Measurements from ENCODE around the gene FGF11. TPM values are rescaled to one million over a fixed set of nuclear protein-coding genes. Genes with fewer than 3 reads are reported as not detected.

Gene FGF11
- total and polyA plus RNA-seq, 12 donors, result 2.0 to 15.9 (median 7.6) TPM

GRCh38 chr17:7438656-7439460 is 454 bp upstream of the FGF11 start:
- H3K36me3 ChIP-seq, result no peaks in the 10 kb centered on the region
- WGBS, 2 donors, result 54 to 57% methylated on average over 11 of the region's 11 CpGs
- no peak for DNase-seq
- intact Hi-C loops (cut with DNase I), result loop anchor here (1.0 to 10.0 kb wide), 13 partner anchors 15 to 148 kb away; partner anchors contain the start of genes KCTD11 (in 5 of the 10), TMEM95 (in 4 of the 10), ZBTB4 (in 3 of the 10) and SENP3 (in 2 of the 10)
- H3K4me1 ChIP-seq, result peaks cover 24 to 65% (median 52%) of the 10 kb centered on the region in 9 donors
- peak overlapping the region in 9 of 10 donors; percentile 43 to 66 (median 54) for H3K4me3 ChIP-seq
- no peaks in the 10 kb centered on the region for H3K9me3 ChIP-seq
- no peak for TF ChIP-seq CTCF (IDR thresholded peaks at IDR 0.05)
- no peak for ATAC-seq
- peaks cover 0 to 42% (median 12%) of the 10 kb centered on the region in 7 donors for H3K27me3 ChIP-seq
- H3K27ac ChIP-seq, result peak overlapping the region in 5 of 10 donors; percentile 47 to 78 (median 70)

- peaks cover 26 to 72% (median 61%) of the 10 kb centered on the region in 9 donors for H3K4me1 ChIP-seq
- no peak for TF ChIP-seq CTCF (IDR thresholded peaks at IDR 0.05)
- ATAC-seq, result peak in 4 of 8 donors; percentile 1 to 8 (median 5)
- no peaks in the 10 kb centered on the region for H3K9me3 ChIP-seq
- H3K36me3 ChIP-seq, result no peaks in the 10 kb centered on the region
- H3K27me3 ChIP-seq, result peaks cover 0 to 53% (median 12%) of the 10 kb centered on the region in 7 donors
- peak overlapping the region; percentile 23 to 59 (median 48) for H3K4me3 ChIP-seq
- intact Hi-C loops (cut with DNase I), result loop anchor here in 3 of 10 donors (5.0 kb wide), 1 partner anchor 37 kb away; the partner anchor contains the start of gene ZBTB4 (in 3 of the 3)
- DNase-seq, result peak; percentile 60 to 67
- WGBS, 2 donors, result 3 to 8% methylated on average over 46 of the region's 46 CpGs
- peak overlapping the region in 8 of 10 donors; percentile 2 to 73 (median 56) for H3K27ac ChIP-seq
Measured at GRCh38 chr17:7440113-7440833, 961 bp downstream of the FGF11 start.

- ATAC-seq, result peak in 1 of 8 donors; percentile 7
- peaks cover 25 to 72% (median 61%) of the 10 kb centered on the region in 9 donors for H3K4me1 ChIP-seq
- H3K4me3 ChIP-seq, result peak overlapping the region in 8 of 10 donors; percentile 36 to 59 (median 52)
- WGBS, 2 donors, result 24 to 25% methylated on average over 12 of the region's 12 CpGs
- no peak for TF ChIP-seq CTCF (IDR thresholded peaks at IDR 0.05)
- H3K36me3 ChIP-seq, result no peaks in the 10 kb centered on the region
- no peaks in the 10 kb centered on the region for H3K9me3 ChIP-seq
- peak overlapping the region in 7 of 10 donors; percentile 2 to 73 (median 56) for H3K27ac ChIP-seq
- H3K27me3 ChIP-seq, result peaks cover 0 to 58% (median 12%) of the 10 kb centered on the region in 7 donors
- peak; percentile 41 to 61 for DNase-seq
- intact Hi-C loops (cut with DNase I), result loop anchor here in 3 of 10 donors (5.0 kb wide), 1 partner anchor 36 kb away; the partner anchor contains the start of gene ZBTB4 (in 3 of the 3)
Measured at GRCh38 chr17:7440834-7441195, 1.5 kb downstream of the FGF11 start.

GRCh38 chr17:7441266-7441665 is 2.0 kb downstream of the FGF11 start:
- H3K27ac ChIP-seq, result peak overlapping the region in 2 of 10 donors; percentile 56 to 73
- no peaks in the 10 kb centered on the region for H3K9me3 ChIP-seq
- WGBS, 2 donors, result 59 to 61% methylated on average over 7 of the region's 7 CpGs
- no peak for ATAC-seq
- H3K4me3 ChIP-seq, result no peak overlapping the region
- no peaks in the 10 kb centered on the region for H3K36me3 ChIP-seq
- intact Hi-C loops (cut with DNase I), result loop anchor here in 3 of 10 donors (5.0 kb wide), 1 partner anchor 36 kb away; the partner anchor contains the start of gene ZBTB4 (in 3 of the 3)
- H3K4me1 ChIP-seq, result peaks cover 23 to 70% (median 57%) of the 10 kb centered on the region in 9 donors
- H3K27me3 ChIP-seq, result peaks cover 0 to 61% (median 12%) of the 10 kb centered on the region in 7 donors
- DNase-seq, result no peak
- no peak for TF ChIP-seq CTCF (IDR thresholded peaks at IDR 0.05)

Measured in heart right ventricle (tissue), 16 donors.